HepG2 (cell line): Measurements from ENCODE around the gene CIAO2B. TPM values are rescaled to one million over a fixed set of nuclear protein-coding genes. Genes with fewer than 3 reads are reported as not detected.

Source experiments
- ARHGAP35 ChIP-seq: sonication (generic); formaldehyde crosslinking; IDR thresholded peaks from 2 replicates; pipeline ENCODE4 v1.9.0; 2022; ENCODE audit warnings: mild to moderate bottlenecking, inconsistent platforms, moderate library complexity, missing genetic modification reagents, borderline replicate concordance
- ARID3A ChIP-seq: IDR thresholded peaks from 2 replicates; pipeline ENCODE4 v1.6.1; 2012; ENCODE audit warnings: low read depth, low read length, improper control_type of control experiment
- FUBP1 ChIP-seq: sonication (generic); formaldehyde crosslinking; IDR thresholded peaks from 2 replicates; pipeline ENCODE4 v1.5.1; 2020; ENCODE audit warnings: missing genetic modification reagents, mild to moderate bottlenecking, borderline replicate concordance
- HOXA5 ChIP-seq: sonication (generic); formaldehyde crosslinking; IDR thresholded peaks from 2 replicates; pipeline ENCODE4 v1.4.0; 2020; ENCODE audit warnings: missing genetic modification reagents
- IRF1 ChIP-seq: sonication (generic); formaldehyde crosslinking; IDR thresholded peaks from 2 replicates; pipeline ENCODE4 v1.4.0; 2020; ENCODE audit warnings: low read depth, mild to moderate bottlenecking, missing genetic modification reagents
- KLF15 ChIP-seq: sonication (generic); formaldehyde crosslinking; IDR thresholded peaks from 2 replicates; pipeline ENCODE4 v1.8.1; 2023; ENCODE audit warnings: borderline replicate concordance, mild to moderate bottlenecking, inconsistent platforms, missing genetic modification reagents, mixed read lengths
- PATZ1 ChIP-seq: sonication (generic); formaldehyde crosslinking; IDR thresholded peaks from 2 replicates; pipeline ENCODE4 v1.4.0; 2020; ENCODE audit warnings: missing genetic modification reagents
- PITX1 ChIP-seq: sonication (generic); formaldehyde crosslinking; IDR thresholded peaks from 2 replicates; pipeline ENCODE4 v1.5.1; 2020; ENCODE audit warnings: mild to moderate bottlenecking, missing genetic modification reagents
- RELA ChIP-seq: sonication (generic); formaldehyde crosslinking; IDR thresholded peaks from 2 replicates; pipeline ENCODE4 v1.4.0; 2020; ENCODE audit warnings: missing genetic modification reagents
- ZBTB20 ChIP-seq: sonication (generic); formaldehyde crosslinking; IDR thresholded peaks from 2 replicates; pipeline ENCODE4 v1.8.1; 2023; ENCODE audit warnings: missing genetic modification reagents, low read depth, mild to moderate bottlenecking, borderline replicate concordance
- ZFY ChIP-seq: sonication (generic); formaldehyde crosslinking; IDR thresholded peaks from 2 replicates; pipeline ENCODE4 v1.4.0; 2020; ENCODE audit warnings: missing genetic modification reagents
- ZNF225 ChIP-seq: sonication (generic); formaldehyde crosslinking; IDR thresholded peaks from 2 replicates; pipeline ENCODE4 v1.4.0; 2020; ENCODE audit warnings: mild to moderate bottlenecking, missing genetic modification reagents
- ZNF292 ChIP-seq: sonication (generic); formaldehyde crosslinking; IDR thresholded peaks from 2 replicates; pipeline ENCODE4 v1.8.1; 2022; ENCODE audit warnings: mild to moderate bottlenecking, low read depth, missing genetic modification reagents, borderline replicate concordance
- ZNF331 ChIP-seq: sonication (generic); formaldehyde crosslinking; IDR thresholded peaks from 2 replicates; pipeline ENCODE4 v1.4.0; 2020; ENCODE audit warnings: missing genetic modification reagents
- ZNF563 ChIP-seq: sonication (generic); formaldehyde crosslinking; IDR thresholded peaks from 2 replicates; pipeline ENCODE4 v1.8.0; 2022; ENCODE audit warnings: mild to moderate bottlenecking, moderate library complexity, missing genetic modification reagents
- ZNF780A ChIP-seq: sonication (generic); formaldehyde crosslinking; IDR thresholded peaks from 2 replicates; pipeline ENCODE4 v1.8.0; 2022; ENCODE audit warnings: mild to moderate bottlenecking, missing genetic modification reagents, moderate library complexity
- ZNF800 ChIP-seq: sonication (generic); formaldehyde crosslinking; IDR thresholded peaks from 2 replicates; pipeline ENCODE4 v1.4.0; 2020; ENCODE audit warnings: missing genetic modification reagents
- ZSCAN9 ChIP-seq: IDR thresholded peaks from 2 replicates; pipeline ENCODE4 v1.6.1; 2016; ENCODE audit warnings: borderline replicate concordance
- polyA plus RNA-seq, 8 experiments: library from polyadenylated mRNA; depleted of rRNA in 3 of 8; stranded (reverse) in 7 of 8; unstranded in 1 of 8; fragments of >200 nt; fragmentation: Illumina TruSeq in 4 of 8; extraction: Trizol in 4 of 8; gene quantifications; 2 replicates each; pipeline versions ENCODE4 v1.2.1 to v1.2.3, GENCODE V29; 2011 to 2016; ENCODE audit warnings: low read depth in 4 of 8, missing spikeins in 1 of 8, mixed read lengths in 1 of 8; ENCODE audit not compliant: insufficient read depth in 1 of 8
- total RNA-seq, 5 experiments: library from RNA; depleted of rRNA; stranded (reverse); fragments of >200 nt; fragmentation: Illumina TruSeq; extraction: Trizol; gene quantifications; 2 replicates each; pipeline ENCODE4 v1.2.3, GENCODE V29; 2016; ENCODE audit warnings: low read depth in 1 of 5
- TF ChIP-seq, protein P1 (sequence below): sonication (generic); formaldehyde crosslinking; IDR thresholded peaks from 2 replicates; pipeline ENCODE4 v1.4.0; 2020; ENCODE audit warnings: missing genetic modification reagents

CIAO2B gene
- total and polyA plus RNA-seq, 2 of the 13 experiments (the other 11 are each of a cell fraction or from before 2014, with no cell fraction given) = 157 to 293 TPM

- TF ChIP-seq ARID3A (no peak), ZNF331 (CRISPR knock-in tag) (no peak), IRF1 (CRISPR knock-in tag) (no peak), RELA (CRISPR knock-in tag) (no peak), ZNF780A (CRISPR knock-in tag) (no peak), ZNF563 (CRISPR knock-in tag) (0 out of 2 replicates have a peak, but pooled peaks have one; percentile 41), FUBP1 (CRISPR knock-in tag) (no peak), ARHGAP35 (CRISPR knock-in tag) (no peak), ZSCAN9 (CRISPR knock-in tag) (no peak), ZNF800 (0 out of 2 replicates have a peak, but pooled peaks have one; percentile 30), HOXA5 (0 out of 2 replicates have a peak, but pooled peaks have one; percentile 63), ZFY (CRISPR knock-in tag) (peak; percentile 55), PITX1 (CRISPR knock-in tag) (no peak), ZNF225 (CRISPR knock-in tag) (no peak), KLF15 (CRISPR knock-in tag) (no peak), PATZ1 (CRISPR knock-in tag) (peak; percentile 41; the same call in 1 of the 2 replicates), ZBTB20 (CRISPR knock-in tag) (no peak), ZNF292 (CRISPR knock-in tag) (0 out of 2 replicates have a peak, but pooled peaks have one; percentile 20)
- TF ChIP-seq, protein P1, sequence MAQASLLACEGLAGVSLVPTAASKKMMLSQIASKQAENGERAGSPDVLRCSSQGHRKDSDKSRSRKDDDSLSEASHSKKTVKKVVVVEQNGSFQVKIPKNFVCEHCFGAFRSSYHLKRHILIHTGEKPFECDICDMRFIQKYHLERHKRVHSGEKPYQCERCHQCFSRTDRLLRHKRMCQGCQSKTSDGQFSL (CRISPR knock-in tag) = no peak
Measured at GRCh38 chr16:66924527-66925321, 9.5 kb downstream of the CIAO2B start (continued).
